GM21528 (cell line): ENCODE measurements around the gene AP2M1.
A peak's percentile ranks its signal among the peaks of the same experiment; 100 is the strongest.
"Not testable (repeated sequence)": the region's sequence is repeated elsewhere in the genome, so short reads cannot be mapped to it uniquely, and the experiment has no call there.

Source experiments
- ATAC-seq: cut with Tn5 transposase; IDR thresholded peaks from one replicate; pipeline ENCODE4 v1.9.1; 2021; ENCODE audit warnings: mild to moderate bottlenecking, moderate library complexity; ENCODE audit not compliant: unreplicated experiment, low FRiP score

The AP2M1 gene

GRCh38 chr3:184174646-184175492, at the start of gene AP2M1:
Gene AP2M1, plus strand, starts transcription at chr3:184174855. Its CDS starts 2,139 bp downstream, at chr3:184176994.
- ATAC-seq, result peak; percentile 91

DNA sequence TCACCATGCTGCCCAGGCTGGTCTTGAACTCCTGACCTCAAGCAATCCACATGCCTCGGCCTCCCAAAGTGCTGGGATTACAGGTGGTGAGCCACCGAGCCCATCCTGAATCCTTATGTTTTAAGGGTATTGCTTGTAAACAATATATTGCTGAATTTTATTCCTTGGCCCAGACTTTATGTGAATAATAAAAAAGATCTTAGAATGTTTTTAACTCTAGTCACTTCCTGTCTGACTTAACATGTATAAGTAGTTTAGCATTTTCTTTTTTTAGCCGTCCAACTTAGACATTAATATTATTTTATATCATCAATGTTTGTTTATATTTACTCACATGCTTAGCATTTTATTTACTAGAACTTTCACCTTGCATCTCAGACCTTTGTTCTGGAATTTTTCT, 48.6 kb upstream of the AP2M1 start:
- ATAC-seq, result no peak

DNA sequence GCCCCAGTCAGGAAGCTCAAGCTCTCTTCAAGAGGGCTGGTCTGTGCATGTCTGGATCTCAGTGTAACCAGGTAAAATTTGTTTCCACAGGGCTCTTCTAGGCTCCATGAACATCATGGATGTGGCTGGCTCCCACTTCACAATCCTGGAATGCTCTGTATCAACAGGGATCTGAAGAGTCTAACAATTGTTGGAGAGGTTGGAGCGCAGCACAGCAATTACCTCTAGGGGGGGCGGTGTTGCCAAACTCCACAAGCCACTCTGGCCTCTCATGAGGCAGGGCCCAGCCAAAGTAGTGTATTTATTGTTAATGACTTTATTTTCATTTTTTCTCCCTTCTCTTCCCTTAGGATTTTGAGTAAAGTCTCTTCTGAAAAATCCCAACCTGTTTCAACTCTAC, 45.6 kb upstream of the AP2M1 start:
- no peak for ATAC-seq

- no peak for ATAC-seq
Measured at GRCh38 chr3:184132945-184133344, 41.7 kb upstream of the AP2M1 start.

- no peak for ATAC-seq
Measured at GRCh38 chr3:184133840-184134745, 40.6 kb upstream of the AP2M1 start.

DNA sequence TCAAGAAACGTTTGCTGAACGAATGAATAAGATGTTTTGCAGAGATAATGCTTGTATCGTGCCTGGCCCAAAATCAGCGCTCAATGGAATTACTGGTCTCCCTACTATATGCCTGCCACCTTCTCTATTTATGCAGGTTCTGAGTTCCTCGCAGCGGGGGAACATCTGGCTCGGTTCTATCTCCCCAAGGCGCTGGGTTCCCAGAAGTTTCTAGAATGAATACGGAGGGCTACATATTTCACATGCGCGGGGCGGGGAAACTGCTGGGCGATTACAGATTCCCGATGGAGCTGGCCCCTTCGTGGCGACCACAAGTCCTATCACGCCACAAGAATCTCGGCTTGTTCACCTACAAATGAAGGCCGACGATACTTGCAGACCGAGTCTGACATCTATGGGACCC, 39.9 kb upstream of the AP2M1 start:
- ATAC-seq, result peak; percentile 30

GRCh38 chr3:184135149-184135910, 39.3 kb upstream of the AP2M1 start, which contains the start of gene EIF2B5:
Gene EIF2B5, plus strand, starts transcription at chr3:184135358. Its CDS starts 28 bp downstream, at chr3:184135386.
- ATAC-seq, result peak; percentile 88

GRCh38 chr3:184135911-184136260, 38.8 kb upstream of the AP2M1 start:
- ATAC-seq, result no peak

- ATAC-seq, result no peak
Measured at GRCh38 chr3:184140436-184140835, 34.2 kb upstream of the AP2M1 start.

DNA sequence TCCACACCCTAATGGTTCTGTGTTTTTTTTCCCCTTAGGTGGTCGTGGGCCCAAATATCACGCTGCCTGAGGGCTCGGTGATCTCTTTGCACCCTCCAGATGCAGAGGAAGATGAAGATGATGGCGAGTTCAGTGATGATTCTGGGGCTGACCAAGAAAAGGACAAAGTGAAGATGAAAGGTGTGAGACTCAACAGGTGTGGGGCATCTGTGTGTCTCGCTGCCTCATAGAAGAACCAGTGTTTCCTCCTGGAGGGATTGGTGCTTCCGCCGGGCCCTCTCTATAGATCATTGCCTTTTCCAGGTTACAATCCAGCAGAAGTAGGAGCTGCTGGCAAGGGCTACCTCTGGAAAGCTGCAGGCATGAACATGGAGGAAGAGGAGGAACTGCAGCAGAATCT, 32.5 kb upstream of the AP2M1 start:
- ATAC-seq, result no peak

GRCh38 chr3:184143327-184143726, 31.3 kb upstream of the AP2M1 start:
- ATAC-seq, result no peak

GRCh38 chr3:184144505-184144904, 30.1 kb upstream of the AP2M1 start:
- no peak for ATAC-seq

GRCh38 chr3:184145111-184145524, 29.5 kb upstream of the AP2M1 start:
- no peak for ATAC-seq

GRCh38 chr3:184145751-184146270, 28.8 kb upstream of the AP2M1 start:
- ATAC-seq, result no peak

DNA sequence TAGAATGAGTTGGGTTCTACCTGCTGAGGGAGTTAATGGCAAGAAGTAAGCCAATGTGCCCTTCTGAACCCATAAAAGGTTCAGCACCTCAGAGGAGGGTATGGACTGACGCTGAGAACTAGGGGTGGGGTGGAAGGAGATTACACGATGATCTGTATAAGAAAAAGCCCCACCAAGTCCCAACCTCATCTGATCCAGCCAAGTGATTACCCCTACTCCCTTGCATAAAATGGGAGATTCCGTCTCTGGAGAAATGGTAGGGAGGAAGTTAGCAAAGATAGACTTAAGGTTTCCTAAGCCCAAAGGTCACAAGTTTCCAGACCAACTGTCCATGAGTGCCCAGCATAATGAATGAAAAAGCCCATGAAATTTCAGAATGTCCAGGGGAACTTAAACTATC, 26.6 kb upstream of the AP2M1 start:
- ATAC-seq, result no peak

DNA sequence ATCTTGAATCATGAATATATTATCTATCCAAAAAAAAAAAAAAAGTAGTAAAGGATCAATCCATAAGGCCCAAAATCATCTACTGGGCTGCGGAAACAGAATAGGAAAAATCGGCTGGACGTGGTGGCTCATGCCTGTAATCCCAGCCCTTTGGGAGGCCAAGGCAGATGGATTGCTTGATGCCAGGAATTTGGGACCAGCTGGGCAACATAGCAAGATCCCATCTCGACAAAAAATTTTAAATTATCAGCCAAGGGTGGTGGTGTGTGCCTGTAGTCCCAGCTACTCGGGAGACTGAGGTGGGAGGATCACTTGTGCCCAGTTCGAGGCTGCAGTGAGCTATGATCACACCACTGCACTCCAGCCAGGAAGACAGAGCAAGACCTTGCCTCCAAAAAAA, 25.5 kb upstream of the AP2M1 start:
- ATAC-seq, result no peak

- not testable (repeated sequence) for ATAC-seq
Measured at GRCh38 chr3:184149770-184150169, 24.9 kb upstream of the AP2M1 start.

- ATAC-seq, result peak; percentile 74
Measured at GRCh38 chr3:184154885-184155643, 19.6 kb upstream of the AP2M1 start, which contains the start of gene DVL3. Gene DVL3, plus strand, starts transcription at chr3:184155377. Its CDS starts 259 bp downstream, at chr3:184155636.
